NCI-H524 (cell line): Measurements from ENCODE around the gene OMA1.
"Not testable (repeated sequence)": the region's sequence is repeated elsewhere in the genome, so short reads cannot be mapped to it uniquely, and the experiment has no call there.

Experiments
- DNase-seq, 2 experiments: peaks; one replicate each; lab custom pipeline; 2025; lab: John Stamatoyannopoulos, UW

Gene OMA1

GRCh38 chr1:58524353-58524945 lies 22.1 kb downstream of the OMA1 start:
- no peak for DNase-seq

GRCh38 chr1:58515794-58516401 lies 30.6 kb downstream of the OMA1 start:
- peak; percentile 70 to 89 for DNase-seq

GRCh38 chr1:58513956-58514355 lies 32.6 kb downstream of the OMA1 start:
- no peak for DNase-seq

GRCh38 chr1:58508629-58509028 lies 37.9 kb downstream of the OMA1 start:
- DNase-seq, result no peak

GRCh38 chr1:58505286-58505685 lies 41.2 kb downstream of the OMA1 start:
- DNase-seq, result no peak

GRCh38 chr1:58502519-58502918 lies 44.0 kb downstream of the OMA1 start:
- no peak for DNase-seq

GRCh38 chr1:58500043-58500442 lies 46.5 kb downstream of the OMA1 start:
- no peak for DNase-seq

- DNase-seq, result no peak
Measured at GRCh38 chr1:58497499-58497898, 49.0 kb downstream of the OMA1 start.

- no peak for DNase-seq
Measured at GRCh38 chr1:58496042-58496441, 50.5 kb downstream of the OMA1 start.

- DNase-seq, result not testable (repeated sequence)
Measured at GRCh38 chr1:58488914-58489313, 57.6 kb downstream of the OMA1 start.

- DNase-seq, result no peak
Measured at GRCh38 chr1:58487002-58487401, 59.5 kb downstream of the OMA1 start.

GRCh38 chr1:58481962-58482361 lies 64.6 kb downstream of the OMA1 start:
- no peak for DNase-seq

- DNase-seq, result no peak
Measured at GRCh38 chr1:58480191-58480590, 66.3 kb downstream of the OMA1 start.

GRCh38 chr1:58477390-58477789 lies 69.1 kb downstream of the OMA1 start:
- peak in 1 of 2 experiments; percentile 44 for DNase-seq

- no peak for DNase-seq
Measured at GRCh38 chr1:58476179-58476578, 70.3 kb downstream of the OMA1 start.

- DNase-seq, result no peak
Measured at GRCh38 chr1:58469476-58469875, 77.0 kb downstream of the OMA1 start.

GRCh38 chr1:58469016-58469415 lies 77.5 kb downstream of the OMA1 start:
- DNase-seq, result no peak

- DNase-seq, result no peak
Measured at GRCh38 chr1:58468612-58469011, 77.9 kb downstream of the OMA1 start.

GRCh38 chr1:58466630-58467241 lies 79.8 kb downstream of the OMA1 start:
- no peak for DNase-seq

- no peak for DNase-seq
Measured at GRCh38 chr1:58465825-58466629, 80.5 kb downstream of the OMA1 start.

GRCh38 chr1:58465176-58465575 lies 81.3 kb downstream of the OMA1 start:
- DNase-seq, result no peak

GRCh38 chr1:58460469-58460868 lies 86.1 kb downstream of the OMA1 start:
- DNase-seq, result no peak

- no peak for DNase-seq
Measured at GRCh38 chr1:58459911-58460310, 86.6 kb downstream of the OMA1 start.
